HL-60 (cell line): ENCODE measurements around the gene KCNA3.

Source experiments
- DNase-seq, 2 experiments: peaks; one replicate each; pipeline ENCODE4 v3.0.0-alpha.2; 2010 to 2020; ENCODE audit warnings: low read depth in 1 of 2, low spot score in 1 of 2
- H3K27ac ChIP-seq: fragments of 250-450 bp; sonication (Bioruptor Pico); replicated peaks from 2 replicates; pipeline ENCODE4 v1.5.1; 2020; ENCODE audit warnings: mild to moderate bottlenecking, moderate library complexity
- H3K27me3 ChIP-seq: fragments of 250-450 bp; sonication (Bioruptor Pico); 2 replicates; pipeline ENCODE4 v1.5.1; 2021; ENCODE audit warnings: mild to moderate bottlenecking, moderate library complexity; ENCODE audit not compliant: insufficient read depth, poor library complexity, severe bottlenecking
- H3K4me3 ChIP-seq: replicated peaks from 2 replicates; pipeline ENCODE4 v1.5.1; 2011; ENCODE audit warnings: mild to moderate bottlenecking, control low read depth, low read length; ENCODE audit not compliant: insufficient read depth
- CTCF ChIP-seq: IDR thresholded peaks from one replicate; pipeline ENCODE4 v1.5.1; 2011; ENCODE audit warnings: low read length, control low read depth, inconsistent platforms; ENCODE audit not compliant: insufficient read depth
- GABPA ChIP-seq: IDR thresholded peaks from 2 replicates; pipeline ENCODE4 v1.6.1; 2012; ENCODE audit warnings: low read depth
- POLR2AphosphoS5 ChIP-seq: IDR thresholded peaks from 2 replicates; pipeline ENCODE4 v1.6.1; 2012; ENCODE audit warnings: low read depth
- REST ChIP-seq: IDR thresholded peaks from 2 replicates; pipeline ENCODE4 v1.6.1; 2012; ENCODE audit warnings: low read depth; ENCODE audit not compliant: insufficient replicate concordance
- SPI1 ChIP-seq: IDR thresholded peaks from 2 replicates; pipeline ENCODE4 v1.6.1; 2012; ENCODE audit warnings: low read depth, mild to moderate bottlenecking, borderline replicate concordance

The KCNA3 gene

GRCh38 chr1:110633646-110634030 is 41.1 kb downstream of the KCNA3 start:
- no peak overlapping the region for H3K4me3 ChIP-seq
- no peak for TF ChIP-seq SPI1
- no peak for TF ChIP-seq POLR2AphosphoS5
- TF ChIP-seq GABPA: no peak
- TF ChIP-seq CTCF: no peak
- no peak for TF ChIP-seq REST
- H3K27ac ChIP-seq: no peak overlapping the region

GRCh38 chr1:110631836-110632620 is 42.7 kb downstream of the KCNA3 start:
- no peaks in the 10 kb centered on the region for H3K27me3 ChIP-seq
- no peak overlapping the region for H3K4me3 ChIP-seq
- no peak overlapping the region for H3K27ac ChIP-seq
- DNase-seq: no peak
- TF ChIP-seq GABPA: no peak
- TF ChIP-seq REST: no peak
- TF ChIP-seq POLR2AphosphoS5: no peak
- TF ChIP-seq CTCF: no peak
- TF ChIP-seq SPI1: no peak

More at GRCh38 chr1:110633646-110634030, 41.1 kb downstream of the KCNA3 start:
- no peak for DNase-seq
- no peaks in the 10 kb centered on the region for H3K27me3 ChIP-seq

- Histone ChIP-seq H3K4me3 (no peak overlapping the region), H3K27ac (no peak overlapping the region), H3K27me3 (no peaks in the 10 kb centered on the region)
- peak in 1 of 2 experiments; percentile 75 for DNase-seq
- TF ChIP-seq CTCF: peak; percentile 61
- no peak for TF ChIP-seq SPI1
- no peak for TF ChIP-seq GABPA
Observed at GRCh38 chr1:110630839-110631663, 43.7 kb downstream of the KCNA3 start.
